MCF 10A (cell line): Measurements from ENCODE around the gene UTP4. TPM values are rescaled to one million over a fixed set of nuclear protein-coding genes. Genes with fewer than 3 reads are reported as not detected.

ENCODE experiments used
- BruUV-seq: library from RNA; stranded (reverse); fragments of 400-500 nt; replicated peaks from 2 replicates; lab custom pipeline; 2021; lab: Mats Ljungman, UMichigan
- CTCF ChIA-PET: fragments of 300-600 bp; sonication (Branson Sonifier 250); formaldehyde crosslinking; extraction: SDS; loops from one replicate; lab custom pipeline; 2021; ENCODE audit warnings: antibody characterized with exemption, inconsistent platforms; lab: Yijun Ruan, JAX
- POLR2A ChIA-PET: fragments of 300-600, 350-650 bp; sonication (Branson Sonifier 250); formaldehyde crosslinking; extraction: SDS; loops from one replicate; lab custom pipeline; 2020; ENCODE audit warnings: antibody characterized with exemption, inconsistent platforms; lab: Yijun Ruan, JAX
- DNase-seq: peaks from one replicate; pipeline ENCODE4 v3.0.0-alpha.2; 2018; ENCODE audit not compliant: unreplicated experiment
- H3K27ac Mint-ChIP-seq: one replicate; pipeline ENCODE4 v1.8.0; 2022; ENCODE audit warnings: mild to moderate bottlenecking, low read depth, mixed read lengths; ENCODE audit not compliant: unreplicated experiment
- H3K27me3 Mint-ChIP-seq: one replicate; pipeline ENCODE4 v1.8.0; 2022; ENCODE audit warnings: mixed read lengths; ENCODE audit not compliant: insufficient read depth, unreplicated experiment
- H3K36me3 Mint-ChIP-seq: one replicate; pipeline ENCODE4 v1.8.0; 2022; ENCODE audit warnings: mild to moderate bottlenecking, moderate library complexity, mixed read lengths; ENCODE audit not compliant: insufficient read depth, unreplicated experiment
- H3K4me1 Mint-ChIP-seq: one replicate; pipeline ENCODE4 v1.8.0; 2022; ENCODE audit warnings: mixed read lengths; ENCODE audit not compliant: insufficient read depth, unreplicated experiment
- H3K4me3 Mint-ChIP-seq: one replicate; pipeline ENCODE4 v1.8.0; 2022; ENCODE audit warnings: mild to moderate bottlenecking, moderate library complexity, mixed read lengths; ENCODE audit not compliant: unreplicated experiment
- H3K9me3 Mint-ChIP-seq: one replicate; pipeline ENCODE4 v1.8.0; 2022; ENCODE audit warnings: mixed read lengths; ENCODE audit not compliant: unreplicated experiment
- CTCF ChIP-seq: fragments of 200-600 bp; IDR thresholded peaks from one replicate; pipeline ENCODE4 v1.8.0; 2022; ENCODE audit warnings: antibody characterized with exemption, mild to moderate bottlenecking; ENCODE audit not compliant: unreplicated experiment
- intact Hi-C: fragments of 100-400 bp; cut with micrococcal nuclease; formaldehyde crosslinking; loops from 2 replicates; pipeline ENCODE4 v1.14.1; 2022
- total RNA-seq: library from RNA; stranded (reverse); gene quantifications from 2 replicates; pipeline ENCODE4 v1.2.3, GENCODE V29; 2022

UTP4 gene
- total RNA-seq, 1 experiment from 2014 or later: 97.1 TPM

- ChIA-PET CTCF (interaction anchor here (0.6 to 3.3 kb wide), 8 partner anchors 13 to 587 kb away, joined by 3 to 16 read pairs (median 4); no protein-coding TSS in a partner anchor), POLR2A (interaction anchor here (0.5 to 5.3 kb wide), 17 partner anchors 8 to 948 kb away, joined by 3 to 87 read pairs (median 6); partner anchors contain the start of genes CHTF8 and UTP4)
- no peaks in the 10 kb centered on the region for H3K9me3 Mint-ChIP-seq
- peaks cover 29% of the 10 kb centered on the region for H3K4me1 Mint-ChIP-seq
- H3K27ac Mint-ChIP-seq: peak within 1 kb of the TSS; percentile 17
- TF ChIP-seq CTCF: no peak
- H3K27me3 Mint-ChIP-seq: no peaks in the 10 kb centered on the region
- no TSS peak for BruUV-seq
- peak; percentile 93 for DNase-seq
- intact Hi-C loops: loop anchor here (1.0 kb wide), 2 partner anchors 37 to 100 kb away; no protein-coding TSS in a partner anchor
- H3K36me3 Mint-ChIP-seq: peaks cover 4% of the 10 kb centered on the region
- H3K4me3 Mint-ChIP-seq: peak within 1 kb of the TSS; percentile 79
Measured at GRCh38 chr16:69186642-69187445, 54.4 kb downstream of the UTP4 start, which contains the start of gene SNTB2. Gene SNTB2 (plus strand): TSS chr16:69187164. CDS start chr16:69187167, 3 bp downstream.

GRCh38 chr16:69187446-69188235 lies 55.2 kb downstream of the UTP4 start:
- intact Hi-C loops: loop anchor here (1.0 kb wide), 3 partner anchors 12 to 100 kb away; no protein-coding TSS in a partner anchor
- Mint-ChIP-seq H3K4me3 (peak overlapping the region; percentile 79), H3K9me3 (no peaks in the 10 kb centered on the region), H3K4me1 (peaks cover 37% of the 10 kb centered on the region), H3K27me3 (no peaks in the 10 kb centered on the region), H3K36me3 (peaks cover 3% of the 10 kb centered on the region), H3K27ac (peak overlapping the region; percentile 17)
- BruUV-seq: no TSS peak
- TF ChIP-seq CTCF: no peak
- ChIA-PET POLR2A (interaction anchor here (0.6 to 5.3 kb wide), 20 partner anchors 8 to 684 kb away, joined by 3 to 87 read pairs (median 5); partner anchors contain the start of genes CHTF8 and UTP4), CTCF (interaction anchor here (0.6 to 3.3 kb wide), 4 partner anchors 21 to 100 kb away, joined by 3 to 16 read pairs (median 6); no protein-coding TSS in a partner anchor)
- DNase-seq: peak; percentile 47

GRCh38 chr16:69188236-69188549 lies 55.7 kb downstream of the UTP4 start:
- H3K27me3 Mint-ChIP-seq: no peaks in the 10 kb centered on the region
- peaks cover 6% of the 10 kb centered on the region for H3K36me3 Mint-ChIP-seq
- no peaks in the 10 kb centered on the region for H3K9me3 Mint-ChIP-seq
- DNase-seq: no peak
- POLR2A ChIA-PET: interaction anchor here (0.6 to 5.3 kb wide), 16 partner anchors 9 to 685 kb away, joined by 3 to 87 read pairs (median 5); partner anchors contain the start of genes CHTF8 and UTP4
- CTCF ChIA-PET: interaction anchor here (0.6 to 3.3 kb wide), 5 partner anchors 11 to 213 kb away, joined by 3 to 16 read pairs (median 7); no protein-coding TSS in a partner anchor
- TSS peak; percentile 40 for BruUV-seq
- peaks cover 41% of the 10 kb centered on the region for H3K4me1 Mint-ChIP-seq
- no peak for TF ChIP-seq CTCF
- peak overlapping the region; percentile 79 for H3K4me3 Mint-ChIP-seq
- intact Hi-C loops: loop anchor here (1.0 kb wide), 1 partner anchor 11 kb away; no protein-coding TSS in a partner anchor
- peak overlapping the region; percentile 17 for H3K27ac Mint-ChIP-seq
